SU-DHL-6 (cell line): ENCODE results near the gene KNDC1.

Experiments used
- EZH2phosphoT487 ChIP-seq: fragments of 200-600 bp; sonication (generic), shearing (Covaris generic); conservative IDR thresholded peaks from 2 replicates; pipeline ENCODE4 v1.6.1; 2018; ENCODE audit warnings: mild to moderate bottlenecking, antibody characterized with exemption, low read length, moderate library complexity, mixed read lengths
- TF ChIP-seq, protein P1 (sequence below): fragments of 200-600 bp; sonication (generic); IDR thresholded peaks from one replicate; pipeline ENCODE4 v1.5.1; 2017; ENCODE audit warnings: antibody characterized with exemption, mild to moderate bottlenecking, low read length, moderate library complexity; ENCODE audit not compliant: insufficient read depth, poor library complexity, severe bottlenecking

DNA sequence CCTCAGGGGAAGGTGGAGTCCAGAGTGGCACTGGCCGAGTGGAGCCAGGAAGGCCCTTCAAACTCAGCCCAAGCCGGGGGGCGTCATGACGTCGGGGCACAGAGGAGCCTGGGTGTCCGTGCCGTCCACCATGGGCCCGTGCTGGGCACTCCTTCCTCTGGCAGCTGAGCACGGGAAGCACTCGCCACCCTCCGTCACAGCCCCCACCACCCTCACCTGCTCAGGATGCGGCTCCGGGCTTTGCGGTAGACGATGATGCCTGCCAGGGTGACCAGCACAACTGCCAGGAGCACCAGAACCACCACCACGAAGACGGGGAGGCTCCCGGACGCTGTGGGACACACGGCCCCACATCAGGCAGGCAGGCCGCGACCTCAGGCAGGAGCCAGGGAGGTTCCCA, 108.5 kb downstream of the KNDC1 start:
- TF ChIP-seq, protein P1, sequence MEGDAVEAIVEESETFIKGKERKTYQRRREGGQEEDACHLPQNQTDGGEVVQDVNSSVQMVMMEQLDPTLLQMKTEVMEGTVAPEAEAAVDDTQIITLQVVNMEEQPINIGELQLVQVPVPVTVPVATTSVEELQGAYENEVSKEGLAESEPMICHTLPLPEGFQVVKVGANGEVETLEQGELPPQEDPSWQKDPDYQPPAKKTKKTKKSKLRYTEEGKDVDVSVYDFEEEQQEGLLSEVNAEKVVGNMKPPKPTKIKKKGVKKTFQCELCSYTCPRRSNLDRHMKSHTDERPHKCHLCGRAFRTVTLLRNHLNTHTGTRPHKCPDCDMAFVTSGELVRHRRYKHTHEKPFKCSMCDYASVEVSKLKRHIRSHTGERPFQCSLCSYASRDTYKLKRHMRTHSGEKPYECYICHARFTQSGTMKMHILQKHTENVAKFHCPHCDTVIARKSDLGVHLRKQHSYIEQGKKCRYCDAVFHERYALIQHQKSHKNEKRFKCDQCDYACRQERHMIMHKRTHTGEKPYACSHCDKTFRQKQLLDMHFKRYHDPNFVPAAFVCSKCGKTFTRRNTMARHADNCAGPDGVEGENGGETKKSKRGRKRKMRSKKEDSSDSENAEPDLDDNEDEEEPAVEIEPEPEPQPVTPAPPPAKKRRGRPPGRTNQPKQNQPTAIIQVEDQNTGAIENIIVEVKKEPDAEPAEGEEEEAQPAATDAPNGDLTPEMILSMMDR, result no peak
- no peak for TF ChIP-seq EZH2phosphoT487
